ENCODE results near the gene ACRBP. TPM values are rescaled to one million over a fixed set of nuclear protein-coding genes. Genes with fewer than 3 reads are reported as not detected.
"Not testable (repeated sequence)": the region's sequence is repeated elsewhere in the genome, so short reads cannot be mapped to it uniquely, and the experiment has no call there.

The ACRBP gene
- total RNA-seq, 1 donor from 2014 or later = 0.41 TPM

- FAIRE-seq = no peak
These were observed 28.6 kb downstream of the ACRBP start for GRCh38 chr12:6618483-6619225.

GRCh38 chr12:6615802-6616201 is 31.4 kb downstream of the ACRBP start:
- DNase-seq (ENCODE audit: low spot score in 2 of 2) = no peak
- FAIRE-seq = no peak

More at GRCh38 chr12:6618483-6619225, 28.6 kb downstream of the ACRBP start:
- DNase-seq (ENCODE audit: low spot score in 2 of 2) = no peak

- no peak for FAIRE-seq
- no peak for DNase-seq (ENCODE audit: low spot score in 2 of 2)
These were observed 32.6 kb downstream of the ACRBP start for GRCh38 chr12:6614513-6615172.

GRCh38 chr12:6613776-6614512 is 33.3 kb downstream of the ACRBP start:
- no peak for FAIRE-seq
- DNase-seq (ENCODE audit: low spot score in 2 of 2) = peak; percentile 83 to 85

GRCh38 chr12:6613015-6613775 is 34.0 kb downstream of the ACRBP start:
- peak; percentile 59 to 61 for DNase-seq (ENCODE audit: low spot score in 2 of 2)
- no peak for FAIRE-seq

GRCh38 chr12:6612652-6613014 is 34.6 kb downstream of the ACRBP start:
- no peak for DNase-seq (ENCODE audit: low spot score in 2 of 2)

GRCh38 chr12:6612247-6612646 is 35.0 kb downstream of the ACRBP start:
- DNase-seq (ENCODE audit: low spot score in 2 of 2) (no peak), FAIRE-seq (no peak)

More at GRCh38 chr12:6612652-6613014, 34.6 kb downstream of the ACRBP start:
- FAIRE-seq = no peak

- FAIRE-seq = no peak
- DNase-seq (ENCODE audit: low spot score in 2 of 2) = no peak
These were observed 38.5 kb downstream of the ACRBP start for GRCh38 chr12:6608592-6609281.

GRCh38 chr12:6607751-6608591 is 39.3 kb downstream of the ACRBP start:
- DNase-seq (ENCODE audit: low spot score in 2 of 2) (peak; percentile 39 to 66), FAIRE-seq (no peak)

- FAIRE-seq (no peak), DNase-seq (ENCODE audit: low spot score in 2 of 2) (peak; percentile 76)
These were observed 40.7 kb downstream of the ACRBP start for GRCh38 chr12:6606331-6607131.

- no peak for DNase-seq (ENCODE audit: low spot score in 2 of 2)
- FAIRE-seq = no peak
These were observed 41.6 kb downstream of the ACRBP start for GRCh38 chr12:6605421-6606330.

- no peak for FAIRE-seq
- DNase-seq (ENCODE audit: low spot score in 2 of 2) = no peak
These were observed 42.8 kb downstream of the ACRBP start for GRCh38 chr12:6604259-6605029.

- FAIRE-seq (no peak), DNase-seq (ENCODE audit: low spot score in 2 of 2) (peak in 1 of 2 donors; percentile 47)
These were observed 44.1 kb downstream of the ACRBP start for GRCh38 chr12:6603095-6603567.

- DNase-seq (ENCODE audit: low spot score in 2 of 2) (no peak), FAIRE-seq (no peak)
These were observed 44.7 kb downstream of the ACRBP start for GRCh38 chr12:6602526-6602925.

GRCh38 chr12:6595673-6596072 is 51.6 kb downstream of the ACRBP start:
- not testable (repeated sequence) for FAIRE-seq; DNase-seq (ENCODE audit: low spot score in 2 of 2)

- DNase-seq (ENCODE audit: low spot score in 2 of 2) = no peak
- FAIRE-seq = no peak
These were observed 55.1 kb downstream of the ACRBP start for GRCh38 chr12:6592087-6592486.

All from frontal cortex (tissue), 4 donors.